ENCODE results near the gene CABCOCO1.
A peak's percentile ranks its signal among the peaks of the same experiment; 100 is the strongest.

CABCOCO1 gene

GRCh38 chr10:61742812-61743211 is 80.1 kb downstream of the CABCOCO1 start:
- no peak for DNase-seq
- TF ChIP-seq CTCF (IDR thresholded peaks at IDR 0.05) = no peak
- H3K27ac Mint-ChIP-seq = no peak overlapping the region
- no peaks in the 10 kb centered on the region for H3K9me3 Mint-ChIP-seq
- H3K36me3 Mint-ChIP-seq (ENCODE audit: low read depth) = no peaks in the 10 kb centered on the region
- peaks cover 3% of the 10 kb centered on the region for H3K27me3 Mint-ChIP-seq (ENCODE audit: low read depth, poor library complexity)
- H3K4me3 Mint-ChIP-seq = no peak overlapping the region
- no peaks in the 10 kb centered on the region for H3K4me1 Mint-ChIP-seq

DNA sequence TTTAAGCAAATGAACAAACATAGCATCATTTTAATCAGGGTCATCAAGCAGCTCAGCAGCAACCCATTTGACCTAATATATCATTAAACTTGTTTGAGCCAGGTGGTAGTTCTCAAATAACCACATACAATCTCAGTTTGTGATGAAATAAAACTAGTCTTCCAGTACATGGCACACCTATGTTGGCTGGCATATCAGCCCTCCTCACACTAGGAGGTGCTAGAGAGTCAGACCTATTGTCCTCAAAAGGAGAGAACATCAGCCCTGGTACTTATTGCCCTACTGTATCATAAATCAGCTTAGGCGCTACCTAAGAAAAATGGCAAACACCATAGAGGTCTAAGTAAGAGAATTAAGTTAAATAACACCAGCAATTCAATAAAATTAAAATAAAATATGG is 81.7 kb downstream of the CABCOCO1 start:
- Mint-ChIP-seq H3K27ac (no peak overlapping the region), H3K36me3 (ENCODE audit: low read depth) (no peaks in the 10 kb centered on the region), H3K4me1 (peaks cover 5% of the 10 kb centered on the region), H3K9me3 (no peaks in the 10 kb centered on the region), H3K4me3 (no peak overlapping the region), H3K27me3 (ENCODE audit: low read depth, poor library complexity) (peaks cover 3% of the 10 kb centered on the region)
- peak; percentile 14 for TF ChIP-seq CTCF (IDR thresholded peaks at IDR 0.05)
- no peak for DNase-seq

GRCh38 chr10:61746377-61746776 is 83.6 kb downstream of the CABCOCO1 start:
- Mint-ChIP-seq H3K4me3 (no peak overlapping the region), H3K27ac (no peak overlapping the region), H3K27me3 (ENCODE audit: low read depth, poor library complexity) (peaks cover 3% of the 10 kb centered on the region), H3K36me3 (ENCODE audit: low read depth) (no peaks in the 10 kb centered on the region), H3K4me1 (peaks cover 14% of the 10 kb centered on the region), H3K9me3 (no peaks in the 10 kb centered on the region)
- no peak for DNase-seq
- no peak for TF ChIP-seq CTCF (IDR thresholded peaks at IDR 0.05)

DNA sequence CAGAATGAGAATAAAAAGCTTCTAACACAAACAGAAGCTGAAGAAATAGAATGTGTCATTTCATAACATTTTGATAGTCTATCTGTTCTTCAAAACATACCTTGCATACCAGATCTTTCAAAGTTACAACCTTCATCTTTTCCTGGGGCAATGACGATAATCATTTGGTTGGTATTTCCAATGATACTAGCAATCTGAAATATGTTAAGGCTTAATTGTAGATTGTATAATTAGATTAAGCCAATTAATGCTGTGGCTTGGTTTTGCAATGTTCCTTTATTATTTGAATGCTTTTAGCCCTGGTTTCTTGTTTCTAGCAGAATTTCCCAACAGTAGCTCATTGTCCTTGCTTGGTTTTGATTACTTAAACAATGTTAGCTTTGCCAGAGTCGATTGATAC is 84.6 kb downstream of the CABCOCO1 start:
- no peak overlapping the region for H3K27ac Mint-ChIP-seq
- peaks cover 23% of the 10 kb centered on the region for H3K4me1 Mint-ChIP-seq
- TF ChIP-seq CTCF (IDR thresholded peaks at IDR 0.05) = no peak
- no peak overlapping the region for H3K4me3 Mint-ChIP-seq
- no peaks in the 10 kb centered on the region for H3K9me3 Mint-ChIP-seq
- no peak for DNase-seq
- H3K36me3 Mint-ChIP-seq (ENCODE audit: low read depth) = no peaks in the 10 kb centered on the region
- H3K27me3 Mint-ChIP-seq (ENCODE audit: low read depth, poor library complexity) = no peaks in the 10 kb centered on the region

DNA sequence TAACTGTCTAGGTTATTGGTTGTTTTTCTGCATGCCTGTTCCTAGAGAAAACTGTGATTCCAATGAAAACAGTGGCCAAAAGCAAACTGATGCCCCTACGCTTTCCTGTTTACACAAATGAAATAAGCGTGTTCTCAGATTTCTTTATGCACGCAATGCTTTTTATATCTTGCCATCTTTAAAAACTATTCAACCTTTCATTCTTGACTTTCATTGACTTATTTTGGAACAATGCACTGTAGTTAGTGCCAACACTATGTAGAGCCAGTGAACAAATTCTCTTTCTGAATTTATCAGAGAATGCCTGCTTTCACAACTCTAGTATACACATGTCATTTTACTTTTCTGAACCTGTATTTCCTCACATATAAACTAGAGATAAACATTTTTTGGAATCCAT is 86.6 kb downstream of the CABCOCO1 start:
- Mint-ChIP-seq H3K9me3 (no peaks in the 10 kb centered on the region), H3K4me3 (no peak overlapping the region), H3K27ac (peak overlapping the region; percentile 36), H3K27me3 (ENCODE audit: low read depth, poor library complexity) (no peaks in the 10 kb centered on the region), H3K4me1 (peaks cover 36% of the 10 kb centered on the region), H3K36me3 (ENCODE audit: low read depth) (no peaks in the 10 kb centered on the region)
- TF ChIP-seq CTCF (IDR thresholded peaks at IDR 0.05) = no peak
- DNase-seq = no peak

DNA sequence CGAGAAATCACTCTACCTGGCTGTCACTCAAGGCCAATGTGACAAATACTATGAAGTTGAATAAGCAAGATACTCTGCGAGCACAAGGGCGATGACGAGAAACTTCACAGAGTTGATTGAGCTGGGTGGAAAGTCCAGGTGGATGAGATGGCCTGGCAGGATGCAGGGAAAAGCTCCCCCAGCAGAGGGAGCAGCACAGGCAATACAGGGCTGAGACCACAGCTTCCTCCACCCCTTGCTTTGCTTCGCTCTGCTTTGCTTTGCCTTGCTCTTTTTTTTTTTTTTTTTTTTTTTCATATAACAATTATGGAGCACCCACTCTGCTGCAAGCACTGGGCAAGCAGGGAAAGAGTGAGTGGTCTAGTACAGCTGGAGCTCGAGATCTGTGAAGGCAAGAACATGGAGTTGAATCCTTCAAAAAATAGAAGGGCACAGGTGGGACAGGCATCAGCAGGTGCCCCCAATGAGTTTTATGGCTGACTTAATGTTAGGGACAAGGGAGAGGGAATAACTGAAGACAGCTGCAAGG is 88.3 kb downstream of the CABCOCO1 start:
- Mint-ChIP-seq H3K9me3 (no peaks in the 10 kb centered on the region), H3K36me3 (ENCODE audit: low read depth) (no peaks in the 10 kb centered on the region), H3K27me3 (ENCODE audit: low read depth, poor library complexity) (no peaks in the 10 kb centered on the region), H3K27ac (peak overlapping the region; percentile 83), H3K4me1 (peaks cover 44% of the 10 kb centered on the region), H3K4me3 (no peak overlapping the region)
- peak; percentile 36 for DNase-seq
- peak; percentile 43 for TF ChIP-seq CTCF (IDR thresholded peaks at IDR 0.05)

Measured in nephron progenitor cell (in vitro differentiated cells).